Left renal cortex interstitium (tissue), 4 donors: ENCODE results near the gene TIPARP. TPM values are rescaled to one million over a fixed set of nuclear protein-coding genes. Genes with fewer than 3 reads are reported as not detected.
A peak's percentile ranks its signal among the peaks of the same experiment; 100 is the strongest.
"Not testable (repeated sequence)": the region's sequence is repeated elsewhere in the genome, so short reads cannot be mapped to it uniquely, and the experiment has no call there.

Experiments used
- DNase-seq, 4 donors: peaks; one replicate each; pipeline ENCODE4 v3.0.0-alpha.2; 2013; ENCODE audit warnings: low read depth in 4 of 4, low spot score in 2 of 4, missing footprints in 1 of 4
- polyA plus RNA-seq, 4 donors: library from polyadenylated mRNA; unstranded; fragments of 120-200 nt; gene quantifications; one replicate each; pipeline ENCODE4 v1.2.1, GENCODE V29; 2013; ENCODE audit not compliant: insufficient read length in 4 of 4

Gene TIPARP
- polyA plus RNA-seq, 4 donors = 19.2 to 30.2 (median 22.5) TPM

DNA sequence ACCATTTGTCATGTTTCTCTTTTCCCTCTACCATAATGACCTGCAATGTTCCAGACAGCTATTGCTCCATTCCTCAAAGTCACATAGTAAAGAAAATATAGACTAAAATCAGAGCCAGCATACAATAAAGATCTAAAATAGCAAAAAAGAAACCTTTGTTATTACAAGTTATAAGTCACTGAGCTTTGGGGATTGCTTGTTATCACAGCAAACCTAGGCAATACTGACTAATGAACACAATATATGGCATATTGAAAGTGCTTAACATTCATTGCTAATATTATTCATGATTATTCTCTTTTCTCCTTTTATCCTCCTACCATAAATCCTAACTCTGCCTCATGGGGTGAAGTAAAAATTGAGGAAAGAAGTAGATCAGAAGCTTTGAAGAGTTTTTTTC, 27.4 kb upstream of the TIPARP start:
- DNase-seq = no peak

- DNase-seq = no peak
These were observed 26.3 kb upstream of the TIPARP start for GRCh38 chr3:156648086-156648485.

GRCh38 chr3:156649681-156650080, 24.7 kb upstream of the TIPARP start:
- DNase-seq = no peak

GRCh38 chr3:156652661-156653060, 21.7 kb upstream of the TIPARP start:
- DNase-seq = not testable (repeated sequence)

DNA sequence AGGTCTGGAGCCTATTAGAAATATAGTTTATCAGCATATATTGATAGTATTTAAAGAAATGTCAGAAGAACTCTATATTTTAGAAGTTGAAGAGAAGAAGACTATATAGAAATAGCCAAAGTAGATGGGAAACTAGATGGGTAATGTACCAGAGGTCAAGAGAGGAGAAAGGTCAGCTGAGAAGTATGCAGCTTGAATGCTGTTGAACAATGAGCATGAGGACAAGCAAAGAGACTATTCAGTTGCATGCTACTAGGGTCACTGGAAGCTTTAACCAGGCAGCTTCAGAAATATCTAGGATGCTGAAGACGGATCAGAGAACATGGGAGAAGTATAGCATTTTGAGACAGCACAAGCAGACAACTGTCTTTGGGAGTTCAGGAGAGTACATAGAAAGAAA, 19.6 kb upstream of the TIPARP start:
- DNase-seq = no peak

GRCh38 chr3:156655819-156656550, 18.4 kb upstream of the TIPARP start:
- no peak for DNase-seq

DNA sequence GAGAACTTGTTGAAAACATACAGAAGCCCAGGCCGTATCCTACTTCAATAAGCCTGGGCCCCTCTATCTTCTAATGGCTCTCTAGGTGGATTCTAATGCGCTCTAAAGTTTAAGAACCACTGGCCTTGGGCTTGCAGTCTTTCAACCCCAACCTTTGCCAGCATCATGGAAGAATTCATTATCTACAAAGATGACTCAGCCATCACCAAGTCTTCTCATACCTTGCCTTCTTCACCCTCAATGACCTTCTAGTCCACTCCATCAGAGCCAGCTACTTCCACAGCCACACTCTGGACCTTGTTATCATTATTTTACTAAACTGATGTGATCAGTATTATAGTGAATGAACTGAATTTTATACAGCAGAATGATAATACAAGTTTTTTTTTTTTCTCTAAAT, 16.9 kb upstream of the TIPARP start:
- DNase-seq = no peak

GRCh38 chr3:156657862-156658731, 16.3 kb upstream of the TIPARP start:
- no peak for DNase-seq

DNA sequence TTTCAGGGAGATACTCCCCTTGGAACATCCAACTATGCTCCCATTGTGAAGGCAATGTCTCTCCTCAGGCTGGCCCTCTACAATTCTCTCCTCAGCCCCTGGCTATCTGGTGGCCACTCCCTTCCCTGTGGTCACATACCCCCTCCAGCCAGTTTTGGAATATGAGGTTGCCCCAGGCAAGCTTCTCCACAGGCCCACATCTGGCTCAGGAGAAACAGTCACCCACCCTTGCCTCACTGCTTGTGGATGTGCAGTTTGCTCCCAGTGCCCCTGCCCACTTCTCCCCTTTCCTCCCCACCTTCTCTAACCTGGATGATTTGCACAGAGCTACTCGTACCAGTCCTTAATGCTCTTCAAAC, 15.7 kb upstream of the TIPARP start:
- DNase-seq = no peak

DNA sequence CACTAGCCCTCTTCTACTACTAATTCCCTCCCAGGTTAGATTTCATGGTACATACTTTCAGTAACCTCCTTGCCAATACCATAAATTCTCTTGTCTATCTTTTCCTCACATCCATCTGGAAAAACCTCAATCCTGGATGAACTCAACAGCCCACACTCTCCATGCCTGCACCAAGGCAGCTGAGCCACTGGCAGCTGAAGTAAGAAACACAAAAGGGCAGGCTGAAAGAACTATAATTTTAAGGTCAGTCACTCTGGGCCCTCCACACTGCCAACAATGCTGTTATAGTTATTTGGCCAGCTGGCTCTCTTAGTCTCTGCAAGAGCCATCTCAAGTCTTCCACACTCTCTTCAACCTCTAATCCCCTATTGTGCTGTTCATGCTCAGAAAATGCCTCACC, 15.1 kb upstream of the TIPARP start:
- DNase-seq = no peak

GRCh38 chr3:156661155-156661554, 13.2 kb upstream of the TIPARP start:
- DNase-seq = no peak

GRCh38 chr3:156664011-156664830, 10.2 kb upstream of the TIPARP start:
- DNase-seq = no peak

DNA sequence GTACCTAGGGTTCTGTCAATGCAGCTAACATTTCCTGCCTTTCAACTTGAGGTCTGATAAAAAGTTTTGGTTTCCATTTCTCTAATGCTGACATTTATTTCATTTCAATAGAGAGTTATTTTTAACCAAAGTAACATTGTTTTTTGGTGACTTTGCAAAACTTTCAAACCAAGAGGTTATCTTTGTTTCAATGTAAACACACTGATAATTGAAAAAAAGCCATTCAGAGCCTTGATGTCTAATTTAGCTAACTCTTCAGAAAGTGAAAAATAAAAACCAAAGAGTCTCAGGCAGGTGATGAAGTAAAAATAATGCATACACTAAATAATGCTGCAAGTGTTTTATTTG, 9.6 kb upstream of the TIPARP start:
- no peak for DNase-seq

- DNase-seq = no peak
These were observed 9.1 kb upstream of the TIPARP start for GRCh38 chr3:156665291-156665690.

- DNase-seq = no peak
These were observed 8.3 kb upstream of the TIPARP start for GRCh38 chr3:156666073-156666472.

- DNase-seq = no peak
These were observed 6.2 kb upstream of the TIPARP start for GRCh38 chr3:156668073-156668763.

- no peak for DNase-seq
These were observed 4.3 kb upstream of the TIPARP start for GRCh38 chr3:156670077-156670476.

DNA sequence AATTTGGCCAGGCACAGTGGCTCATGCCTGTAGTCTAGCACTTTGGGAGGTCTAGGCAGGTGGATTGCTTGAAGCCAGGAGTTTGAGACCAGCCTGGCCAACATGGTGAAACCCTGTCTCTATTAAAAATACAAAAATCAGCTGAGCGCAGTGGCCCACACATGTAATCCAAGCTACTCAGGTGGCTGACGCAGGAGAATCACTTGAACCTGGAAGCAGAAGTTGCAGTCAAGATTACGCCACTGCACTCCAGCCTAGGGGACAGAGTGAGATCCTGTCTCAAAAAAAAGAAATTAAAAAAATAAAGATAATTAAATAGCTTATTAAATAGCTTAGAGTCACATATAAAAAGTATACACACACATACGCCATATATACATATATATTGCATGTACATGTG, 3.7 kb upstream of the TIPARP start:
- no peak for DNase-seq

- DNase-seq = no peak
These were observed 701 bp upstream of the TIPARP start for GRCh38 chr3:156673732-156674045.

DNA sequence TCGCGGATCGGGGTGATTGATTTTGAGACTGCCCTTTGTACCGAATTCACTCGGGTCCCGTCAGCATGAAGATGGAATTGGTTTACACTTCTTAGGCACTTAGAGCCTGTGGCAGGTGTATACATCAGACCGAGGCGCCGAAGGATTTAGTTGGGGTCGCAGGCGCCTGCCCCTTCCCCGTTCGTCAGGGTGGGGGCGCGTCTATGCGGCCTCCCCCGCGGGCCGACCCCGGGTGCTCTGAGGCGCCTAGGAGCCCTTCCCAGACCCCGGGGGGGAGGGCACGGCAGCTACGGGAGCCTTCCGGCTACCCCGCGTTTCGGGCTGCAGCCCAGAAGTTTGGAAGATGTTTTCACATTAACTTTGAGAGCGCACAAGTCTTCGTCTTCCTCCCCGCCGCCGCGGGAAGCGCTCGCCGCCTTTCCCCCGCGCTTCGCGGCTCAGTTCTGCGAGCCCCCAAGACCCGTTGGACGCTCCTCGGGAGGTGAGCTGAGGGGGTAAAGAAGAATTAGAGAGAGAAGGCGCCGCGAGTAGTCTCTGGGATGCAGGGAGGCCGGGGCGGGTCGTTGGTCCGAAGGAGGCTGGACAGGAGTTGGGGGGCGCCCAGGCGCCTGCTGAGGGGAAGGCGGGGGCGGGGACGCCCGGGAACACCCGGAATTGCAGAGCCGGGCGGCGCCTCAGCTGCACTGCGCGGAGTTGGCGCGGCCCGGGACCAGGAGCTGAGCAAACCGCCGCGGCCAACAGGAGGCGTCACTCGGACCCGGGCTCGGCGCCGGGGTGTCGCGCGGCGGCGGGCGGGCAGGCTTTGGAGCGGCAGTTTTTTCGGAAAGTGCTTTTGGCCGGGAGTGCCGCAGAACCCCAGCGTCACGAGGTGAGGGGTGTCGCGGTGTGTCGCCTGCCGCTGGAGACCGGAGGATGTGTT, 780 bp downstream of the TIPARP start:
- DNase-seq = peak in 1 of 4 donors; percentile 58
